H1 (cell line): ENCODE results near the gene CD247. TPM values are rescaled to one million over a fixed set of nuclear protein-coding genes. Genes with fewer than 3 reads are reported as not detected.

Experiments used
- CTCF ChIA-PET: fragments of 300-600 bp; sonication (Branson Sonifier 250); formaldehyde crosslinking; loops from one replicate; lab custom pipeline; 2021; ENCODE audit not compliant: partially characterized antibody; lab: Charles Lee
- POLR2A ChIA-PET: fragments of 300-600 bp; sonication (Branson Sonifier 250); formaldehyde crosslinking; loops from one replicate; lab custom pipeline; 2021; ENCODE audit warnings: inconsistent platforms; ENCODE audit not compliant: partially characterized antibody; lab: Charles Lee
- DNase-seq, 2 experiments: peaks; one replicate each; pipeline versions ENCODE4 v3.0.0 to v3.0.0-alpha.2; 2010 to 2022; ENCODE audit warnings: low spot score in 2 of 2, low read depth in 1 of 2, mixed read lengths in 1 of 2
- FAIRE-seq: peaks from 2 replicates; lab custom pipeline; 2011; peaks lifted over from hg19 to GRCh38; lab: Jason Lieb, UNC
- H2AFZ ChIP-seq: 2 replicates; pipeline ENCODE4 v1.8.1; 2012; ENCODE audit warnings: low read length, inconsistent platforms
- H2AK5ac ChIP-seq: 2 replicates; pipeline ENCODE4 v1.6.1; 2013; ENCODE audit warnings: low read depth, low read length
- H2BK120ac ChIP-seq: replicated peaks from 2 replicates; pipeline ENCODE3; 2013; ENCODE audit warnings: low read depth, low read length, inconsistent platforms
- H2BK12ac ChIP-seq: 2 replicates; pipeline ENCODE4 v1.6.1; 2013; ENCODE audit warnings: low read depth, low read length
- H2BK15ac ChIP-seq: 2 replicates; pipeline ENCODE4 v1.6.1; 2013; ENCODE audit warnings: low read length
- H2BK20ac ChIP-seq: 2 replicates; pipeline ENCODE4 v1.6.1; 2013; ENCODE audit warnings: low read length
- H2BK5ac ChIP-seq: 2 replicates; pipeline ENCODE4 v1.6.1; 2013; ENCODE audit warnings: low read depth, low read length
- H3K14ac ChIP-seq: 2 replicates; pipeline ENCODE4 v1.6.1; 2013; ENCODE audit warnings: inconsistent platforms; ENCODE audit not compliant: insufficient read length
- H3K18ac ChIP-seq: 2 replicates; pipeline ENCODE4 v1.6.1; 2013; ENCODE audit warnings: low read length; ENCODE audit errors: extremely low read depth
- H3K23ac ChIP-seq: 2 replicates; pipeline ENCODE4 v1.6.1; 2013; ENCODE audit warnings: inconsistent platforms; ENCODE audit not compliant: insufficient read length
- H3K23me2 ChIP-seq: 2 replicates; pipeline ENCODE4 v1.6.1; 2013; ENCODE audit warnings: low read depth, low read length
- H3K27ac ChIP-seq: 2 replicates; pipeline ENCODE4 v1.6.1; 2011; ENCODE audit warnings: low read depth, low read length, inconsistent platforms
- H3K27me3 ChIP-seq, 4 experiments: replicated peaks in 1 of 4; 1 replicate in 1 of 4; 2 replicates in 3 of 4; pipeline versions ENCODE4 v1.6.1 to v1.8.1; 2011 to 2013; ENCODE audit warnings: low read length in 3 of 4, mild to moderate bottlenecking in 3 of 4, inconsistent platforms in 2 of 4, mixed read lengths in 2 of 4, moderate library complexity in 1 of 4; ENCODE audit not compliant: control insufficient read depth in 3 of 4, insufficient read depth in 3 of 4; ENCODE audit errors: extremely low read depth in 1 of 4
- H3K36me3 ChIP-seq, 4 experiments: 2 replicates each; pipeline versions ENCODE4 v1.6.1 to v1.8.1; 2011 to 2013; ENCODE audit warnings: mild to moderate bottlenecking in 4 of 4, low read length in 3 of 4, moderate library complexity in 2 of 4, control low read depth in 1 of 4, inconsistent platforms in 1 of 4; ENCODE audit not compliant: insufficient read depth in 4 of 4, control insufficient read depth in 2 of 4
- H3K4ac ChIP-seq: replicated peaks from 2 replicates; pipeline ENCODE3; 2013; ENCODE audit warnings: low read length, low read depth, mixed read lengths, inconsistent platforms; ENCODE audit not compliant: insufficient read length
- H3K4me1 ChIP-seq, 4 experiments: replicated peaks in 1 of 4; 1 replicate in 1 of 4; 2 replicates in 3 of 4; pipeline versions ENCODE4 v1.6.1 to v1.8.1; 2011 to 2013; ENCODE audit warnings: low read length in 3 of 4, inconsistent platforms in 2 of 4, mixed read lengths in 1 of 4; ENCODE audit not compliant: insufficient read depth in 4 of 4, control insufficient read depth in 3 of 4
- H3K4me2 ChIP-seq, 2 experiments: 2 replicates each; pipeline versions ENCODE4 v1.6.1 to v1.8.1; 2011 to 2013; ENCODE audit warnings: low read depth in 2 of 2, low read length in 2 of 2, control low read depth in 1 of 2, inconsistent platforms in 1 of 2, mild to moderate bottlenecking in 1 of 2; ENCODE audit not compliant: insufficient read depth in 1 of 2
- H3K4me3 ChIP-seq, 4 experiments: fragments of 200-600, 300-600 bp in 1 of 4; sonication (generic), shearing (Covaris generic), sonication (Bioruptor Twin) in 1 of 4; 2 replicates each; pipeline versions ENCODE4 v1.5.1 to v1.8.1; 2011 to 2016; ENCODE audit warnings: low read length in 4 of 4, low read depth in 3 of 4, control low read depth in 2 of 4, inconsistent platforms in 2 of 4, mild to moderate bottlenecking in 2 of 4, mixed read lengths in 1 of 4, moderate library complexity in 1 of 4; ENCODE audit not compliant: insufficient read depth in 2 of 4; ENCODE audit errors: extremely low read depth in 1 of 4
- H3K56ac ChIP-seq: replicated peaks from 2 replicates; pipeline ENCODE3; 2013; ENCODE audit warnings: low read depth, mild to moderate bottlenecking, mixed read lengths, low read length, inconsistent platforms; ENCODE audit not compliant: insufficient read length
- H3K79me1 ChIP-seq: 2 replicates; pipeline ENCODE4 v1.6.1; 2013; ENCODE audit warnings: low read depth, low read length, control low read depth
- H3K79me2 ChIP-seq, 2 experiments: 2 replicates each; pipeline versions ENCODE4 v1.6.1 to v1.8.1; 2012 to 2013; ENCODE audit warnings: low read length in 2 of 2, mild to moderate bottlenecking in 2 of 2, inconsistent platforms in 1 of 2; ENCODE audit not compliant: insufficient read depth in 2 of 2, control insufficient read depth in 1 of 2
- H3K9ac ChIP-seq, 4 experiments: replicated peaks in 1 of 4; 1 replicate in 1 of 4; 2 replicates in 3 of 4; pipeline versions ENCODE4 v1.6.1 to v1.8.1; 2011 to 2013; ENCODE audit warnings: low read depth in 3 of 4, low read length in 3 of 4, control low read depth in 2 of 4, mild to moderate bottlenecking in 2 of 4, moderate library complexity in 2 of 4, inconsistent platforms in 1 of 4; ENCODE audit errors: extremely low read depth in 1 of 4
- H3K9me3 ChIP-seq, 2 experiments: 2 replicates each; pipeline versions ENCODE4 v1.6.1 to v1.8.1; 2012 to 2013; ENCODE audit warnings: mild to moderate bottlenecking in 2 of 2, moderate library complexity in 2 of 2, control low read depth in 1 of 2, inconsistent platforms in 1 of 2, low read depth in 1 of 2, low read length in 1 of 2, mixed read lengths in 1 of 2; ENCODE audit not compliant: insufficient read depth in 2 of 2
- H4K20me1 ChIP-seq, 2 experiments: replicated peaks in 1 of 2; 2 replicates each; pipeline versions ENCODE3 to v1.8.1; 2011 to 2013; ENCODE audit warnings: inconsistent platforms in 2 of 2, low read length in 2 of 2, mild to moderate bottlenecking in 1 of 2; ENCODE audit not compliant: insufficient read depth in 2 of 2, control insufficient read depth in 1 of 2
- H4K5ac ChIP-seq: 2 replicates; pipeline ENCODE4 v1.6.1; 2013; ENCODE audit warnings: low read length, low read depth, mixed read lengths, inconsistent platforms; ENCODE audit not compliant: insufficient read length
- H4K8ac ChIP-seq: 2 replicates; pipeline ENCODE4 v1.8.0; 2013; ENCODE audit warnings: mild to moderate bottlenecking, moderate library complexity, low read length, inconsistent platforms; ENCODE audit not compliant: insufficient read depth; ENCODE audit errors: extremely low read depth
- H4K91ac ChIP-seq: replicated peaks from 2 replicates; pipeline ENCODE3; 2013; ENCODE audit warnings: low read length, mixed read lengths, inconsistent platforms; ENCODE audit not compliant: insufficient read length
- HDAC6 ChIP-seq: IDR thresholded peaks from one replicate; pipeline ENCODE4 v1.7.1; 2012; ENCODE audit warnings: low read depth, mild to moderate bottlenecking, inconsistent platforms, low read length, moderate library complexity
- NANOG ChIP-seq: IDR thresholded peaks from 2 replicates; pipeline ENCODE4 v1.6.1; 2011; ENCODE audit warnings: low read length, low read depth, mild to moderate bottlenecking, inconsistent platforms; ENCODE audit not compliant: insufficient read depth, poor library complexity, severe bottlenecking
- RAD21 ChIP-seq, 2 experiments: IDR thresholded peaks in 1 of 2; conservative IDR thresholded peaks in 1 of 2; 2 replicates each; pipeline ENCODE4 v1.6.1; 2011; ENCODE audit warnings: low read depth in 2 of 2, low read length in 2 of 2, improper control_type of control experiment in 1 of 2, inconsistent platforms in 1 of 2, mild to moderate bottlenecking in 1 of 2, moderate library complexity in 1 of 2
- RNF2 ChIP-seq: fragments of 200-900, 300-1000 bp; sonication (generic); IDR thresholded peaks from 2 replicates; pipeline ENCODE4 v1.7.1; 2016; ENCODE audit warnings: borderline replicate concordance, low read depth, mild to moderate bottlenecking, antibody characterized with exemption, low read length; ENCODE audit not compliant: poor library complexity, severe bottlenecking; ENCODE audit errors: missing control alignments
- SIN3A ChIP-seq, 2 experiments: IDR thresholded peaks in 1 of 2; conservative IDR thresholded peaks in 1 of 2; 2 replicates each; pipeline ENCODE4 v1.6.1; 2011 to 2012; ENCODE audit warnings: low read length in 2 of 2, improper control_type of control experiment in 1 of 2, low read depth in 1 of 2, mild to moderate bottlenecking in 1 of 2
- SUZ12 ChIP-seq: fragments of 200-600 bp; sonication (generic); IDR thresholded peaks from 2 replicates; pipeline ENCODE4 v1.6.1; 2012; ENCODE audit warnings: mild to moderate bottlenecking, inconsistent platforms, low read length, moderate library complexity, mixed read lengths
- TAF7 ChIP-seq: optimal IDR thresholded peaks from 2 replicates; pipeline ENCODE3; 2011; ENCODE audit warnings: low read depth, mild to moderate bottlenecking, inconsistent platforms, low read length, moderate library complexity, borderline replicate concordance
- WGBS, 2 experiments: shearing (Covaris generic) in 1 of 2; methylation state at CpG; one replicate each; pipeline versions ENCODE4 v1.1.6 to v1.1.7; 2013 to 2015; ENCODE audit warnings: low lambda C conversion rate in 2 of 2, mixed read lengths in 2 of 2, inconsistent platforms in 1 of 2, low coverage in 1 of 2, missing lambda C conversion rate in 1 of 2; ENCODE audit not compliant: insufficient replicate concordance in 2 of 2, insufficient coverage in 1 of 2, insufficient read length in 1 of 2; ENCODE audit errors: extremely low coverage in 1 of 2, missing lambda C conversion rate in 1 of 2; 5-methylcytosine and 5-hydroxymethylcytosine counted together
- polyA plus RNA-seq, 7 experiments: library from polyadenylated mRNA; depleted of rRNA in 3 of 7; stranded (reverse) in 5 of 7; unstranded in 2 of 7; fragments of >200 nt in 5 of 7; fragments of 200-250 nt in 2 of 7; gene quantifications; 1 replicate in 5 of 7; 2 replicates in 1 of 7; 4 replicates in 1 of 7; pipeline versions ENCODE4 v1.2.1 to v1.2.3, GENCODE V29; 2011 to 2013; ENCODE audit warnings: missing spikeins in 2 of 7, mixed read lengths in 2 of 7
- total RNA-seq: library from RNA; stranded (reverse); fragmentation: NEBNext Ultra II Directional; extraction: Animal tissue kit (Norgen Biotek cat#: 25700); gene quantifications from 2 replicates; pipeline ENCODE4 v1.2.1, GENCODE V29; 2021
- TF ChIP-seq, protein P1 (sequence below): IDR thresholded peaks from 2 replicates; pipeline ENCODE4 v1.6.1; 2012; ENCODE audit warnings: low read length, inconsistent platforms

Gene CD247
- total and polyA plus RNA-seq, 2 of the 8 experiments (the other 6 are each of a cell fraction or from before 2014, with no cell fraction given), result 2.0 to 2.2 TPM

DNA sequence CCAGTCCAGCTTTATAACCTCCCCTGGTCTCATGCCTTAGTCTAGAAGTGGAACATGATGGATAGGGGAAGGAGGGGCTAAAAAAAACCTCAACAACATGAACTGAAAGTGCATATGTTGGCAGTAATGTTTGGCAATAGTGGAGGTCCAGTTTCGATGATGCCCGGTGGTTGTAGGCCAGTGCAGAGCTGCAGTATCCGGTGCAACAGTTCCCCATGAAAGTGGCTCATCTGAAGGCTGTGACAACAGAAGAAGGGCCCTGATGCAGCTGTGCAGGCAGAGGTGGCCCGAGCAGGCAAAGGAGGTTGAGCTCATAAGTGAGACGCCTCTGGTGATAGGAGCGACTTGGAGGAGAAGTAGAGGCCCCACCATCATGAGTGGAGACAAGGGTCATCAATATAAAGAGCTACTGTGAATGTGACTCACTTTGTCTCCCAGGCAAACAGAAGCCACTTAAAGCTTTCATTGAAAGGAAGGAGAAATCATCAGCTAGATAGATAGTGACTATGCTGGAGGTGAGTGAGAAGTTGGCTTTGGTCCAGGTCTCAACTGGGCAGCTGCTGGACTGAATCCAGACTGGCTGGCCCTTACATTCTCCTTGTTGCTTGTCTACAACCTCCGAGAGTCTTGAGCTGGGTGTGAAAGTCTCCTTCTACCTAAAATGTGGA is 45.4 kb upstream of the CD247 start:
- Histone ChIP-seq H2BK20ac (no peak overlapping the region; the same call in 1 of the 2 replicates), H2BK5ac (no peak overlapping the region), H3K79me1 (no peaks in the 10 kb centered on the region), H3K4me3 (no peak overlapping the region), H3K27ac (no peak overlapping the region), H2AK5ac (no peak overlapping the region), H3K23me2 (no peaks in the 10 kb centered on the region), H3K9me3 (no peaks in the 10 kb centered on the region), H2BK12ac (0 out of 2 replicates have a peak overlapping the region, but pooled peaks have one; percentile 10), H3K27me3 (no peaks in the 10 kb centered on the region), H4K8ac (no peak overlapping the region), H3K79me2 (no peaks in the 10 kb centered on the region), H3K14ac (no peak overlapping the region), H3K56ac (no peak overlapping the region), H3K4ac (no peak overlapping the region), H4K91ac (no peak overlapping the region), H3K36me3 (no peaks in the 10 kb centered on the region), H3K4me2 (no peak overlapping the region), H3K9ac (no peak overlapping the region), H3K4me1 (no peaks in the 10 kb centered on the region), H2BK15ac (no peak overlapping the region), H3K23ac (no peak overlapping the region), H4K20me1 (no peaks in the 10 kb centered on the region), H3K18ac (no peak overlapping the region; the same call in 1 of the 2 replicates), H2AFZ (no peak overlapping the region), H2BK120ac (no peak overlapping the region), H4K5ac (no peak overlapping the region)
- DNase-seq (no peak), FAIRE-seq (no peak)
- CTCF ChIA-PET, result interaction anchor here (1.0 to 5.4 kb wide), 10 partner anchors 7 to 124 kb away, joined by 3 to 38 read pairs (median 4); partner anchors contain the start of gene CREG1
- WGBS, 2 experiments, result 90% methylated on average over 7 of the region's 7 CpGs; no CpG with 5 or more reads in 1 of the 2 experiments
- POLR2A ChIA-PET, result interaction anchor here (0.8 to 4.9 kb wide), 2 partner anchors 11 to 78 kb away, joined by 3 to 32 read pairs; partner anchors contain the start of gene CREG1
- no peak for TF ChIP-seq HDAC6
- no peak for TF ChIP-seq RNF2
- TF ChIP-seq, protein P1, sequence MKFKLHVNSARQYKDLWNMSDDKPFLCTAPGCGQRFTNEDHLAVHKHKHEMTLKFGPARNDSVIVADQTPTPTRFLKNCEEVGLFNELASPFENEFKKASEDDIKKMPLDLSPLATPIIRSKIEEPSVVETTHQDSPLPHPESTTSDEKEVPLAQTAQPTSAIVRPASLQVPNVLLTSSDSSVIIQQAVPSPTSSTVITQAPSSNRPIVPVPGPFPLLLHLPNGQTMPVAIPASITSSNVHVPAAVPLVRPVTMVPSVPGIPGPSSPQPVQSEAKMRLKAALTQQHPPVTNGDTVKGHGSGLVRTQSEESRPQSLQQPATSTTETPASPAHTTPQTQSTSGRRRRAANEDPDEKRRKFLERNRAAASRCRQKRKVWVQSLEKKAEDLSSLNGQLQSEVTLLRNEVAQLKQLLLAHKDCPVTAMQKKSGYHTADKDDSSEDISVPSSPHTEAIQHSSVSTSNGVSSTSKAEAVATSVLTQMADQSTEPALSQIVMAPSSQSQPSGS, result no peak
- TF ChIP-seq RAD21 (IDR thresholded peaks at IDR 0.05 in 1 of 2, conservative IDR thresholded peaks at IDR 0.05 in 1 of 2; ENCODE audit: low read depth in 2 of 2, low read length in 2 of 2), result no peak
- TF ChIP-seq NANOG, result no peak
- TF ChIP-seq TAF7, result no peak
- no peak for TF ChIP-seq SIN3A (conservative IDR thresholded peaks at IDR 0.05 in 1 of 2, IDR thresholded peaks at IDR 0.05 in 1 of 2; ENCODE audit: low read depth in 1 of 2, low read length in 2 of 2)
- no peak for TF ChIP-seq SUZ12
